Cardiac muscle cell (in vitro differentiated cells and primary cell): ENCODE data around the gene RAD18. TPM values are rescaled to one million over a fixed set of nuclear protein-coding genes. Genes with fewer than 3 reads are reported as not detected.

Experiments
- DNase-seq, 2 donors: peaks; one replicate each; pipeline versions ENCODE4 v3.0.0 to v3.0.0-alpha.2; 2010 to 2017; ENCODE audit warnings: low read depth in 1 of 2, low spot score in 1 of 2
- H3K27ac ChIP-seq: fragments of 200-600 bp; sonication (generic); 2 replicates; pipeline ENCODE4 v1.5.1; 2016
- H3K27me3 ChIP-seq: fragments of 200-600 bp; sonication (generic); 2 replicates; pipeline ENCODE4 v1.6.0; 2016; ENCODE audit warnings: control low read depth
- H3K36me3 ChIP-seq: fragments of 200-600 bp; sonication (generic); 2 replicates; pipeline ENCODE4 v1.5.1; 2016; ENCODE audit warnings: control low read depth
- H3K4me1 ChIP-seq: fragments of 200-600 bp; sonication (generic); 2 replicates; pipeline ENCODE4 v1.8.1; 2017; ENCODE audit warnings: low read depth, mild to moderate bottlenecking, mixed run types
- H3K4me3 ChIP-seq: fragments of 200-600 bp; sonication (generic); 2 replicates; pipeline ENCODE4 v1.5.1; 2016; ENCODE audit warnings: mild to moderate bottlenecking
- H3K9me3 ChIP-seq: fragments of 200-600 bp; sonication (generic); 2 replicates; pipeline ENCODE4 v1.5.1; 2017; ENCODE audit warnings: low read depth, mild to moderate bottlenecking, control low read depth
- CTCF ChIP-seq: IDR thresholded peaks from 2 replicates; pipeline ENCODE4 v1.5.1; 2012; ENCODE audit warnings: low read depth, mild to moderate bottlenecking, low read length
- polyA plus RNA-seq: library from polyadenylated mRNA; unstranded; fragments of >200 nt; fragmentation: Nextera tagmentation; extraction: Ambion mirVana; gene quantifications from 2 replicates; pipeline ENCODE4 v1.2.1, GENCODE V29; 2016
- total RNA-seq: library from RNA; depleted of rRNA; stranded (reverse); fragments of >200 nt; gene quantifications from 2 replicates; pipeline ENCODE4 v1.2.3, GENCODE V29; 2016

Gene RAD18
- total and polyA plus RNA-seq, 2 experiments from 2014 or later: 5.9 to 7.8 TPM

- no peak for DNase-seq
- Histone ChIP-seq H3K27me3 (no peaks in the 10 kb centered on the region), H3K27ac (no peak overlapping the region), H3K4me1 (peaks cover 11% of the 10 kb centered on the region), H3K9me3 (no peaks in the 10 kb centered on the region), H3K36me3 (no peaks in the 10 kb centered on the region), H3K4me3 (peak overlapping the region; percentile 71)
- TF ChIP-seq CTCF: no peak
Measured at GRCh38 chr3:8962226-8962861, 928 bp downstream of the RAD18 start.

GRCh38 chr3:8959668-8960067 is 3.6 kb downstream of the RAD18 start:
- no peak overlapping the region for H3K27ac ChIP-seq
- H3K9me3 ChIP-seq: no peaks in the 10 kb centered on the region
- no peak for TF ChIP-seq CTCF
- no peak overlapping the region for H3K4me3 ChIP-seq
- peaks cover 26% of the 10 kb centered on the region for H3K4me1 ChIP-seq
- H3K36me3 ChIP-seq: no peaks in the 10 kb centered on the region
- no peak for DNase-seq
- H3K27me3 ChIP-seq: no peaks in the 10 kb centered on the region

GRCh38 chr3:8954938-8955763 is 8.1 kb downstream of the RAD18 start:
- Histone ChIP-seq H3K4me3 (no peak overlapping the region), H3K27ac (peak overlapping the region; percentile 88), H3K9me3 (no peaks in the 10 kb centered on the region), H3K4me1 (peaks cover 29% of the 10 kb centered on the region), H3K36me3 (no peaks in the 10 kb centered on the region), H3K27me3 (no peaks in the 10 kb centered on the region)
- DNase-seq: peak; percentile 71 to 82
- TF ChIP-seq CTCF: peak; percentile 7

- no peaks in the 10 kb centered on the region for H3K27me3 ChIP-seq
- TF ChIP-seq CTCF: no peak
- no peak for DNase-seq
Measured at GRCh38 chr3:8953313-8953712, 10.0 kb downstream of the RAD18 start.

GRCh38 chr3:8952130-8952529 is 11.1 kb downstream of the RAD18 start:
- H3K4me3 ChIP-seq: no peak overlapping the region
- H3K4me1 ChIP-seq: peaks cover 29% of the 10 kb centered on the region
- no peak for TF ChIP-seq CTCF
- H3K27me3 ChIP-seq: no peaks in the 10 kb centered on the region
- H3K9me3 ChIP-seq: no peaks in the 10 kb centered on the region
- no peaks in the 10 kb centered on the region for H3K36me3 ChIP-seq
- no peak for DNase-seq
- no peak overlapping the region for H3K27ac ChIP-seq

More at GRCh38 chr3:8953313-8953712, 10.0 kb downstream of the RAD18 start:
- Histone ChIP-seq H3K4me1 (peaks cover 29% of the 10 kb centered on the region), H3K27ac (no peak overlapping the region), H3K4me3 (no peak overlapping the region), H3K36me3 (no peaks in the 10 kb centered on the region), H3K9me3 (no peaks in the 10 kb centered on the region)
